ENCODE data around the gene FGGY. TPM values are rescaled to one million over a fixed set of nuclear protein-coding genes. Genes with fewer than 3 reads are reported as not detected.
A peak's percentile ranks its signal among the peaks of the same experiment; 100 is the strongest.

The FGGY gene
- total and polyA plus RNA-seq, 4 donors: 16.0 to 67.0 (median 43.4) TPM

- Histone ChIP-seq H3K27me3 (ENCODE audit: control insufficient read depth in 4 of 4, insufficient read depth in 4 of 4, low read length in 3 of 4) (no peaks in the 10 kb centered on the region), H3K9me3 (ENCODE audit: control insufficient read depth in 4 of 4, low read length in 3 of 4) (no peaks in the 10 kb centered on the region), H3K4me3 (ENCODE audit: low read depth in 1 of 3, low read length in 3 of 3) (no peak overlapping the region), H3K36me3 (ENCODE audit: control insufficient read depth in 4 of 4, insufficient read depth in 3 of 4, low read depth in 1 of 4, low read length in 3 of 4) (peaks cover 0 to 13% (median 5%) of the 10 kb centered on the region in 4 donors), H3K9ac (ENCODE audit: low read depth in 1 of 2, low read length in 2 of 2) (no peak overlapping the region), H3K4me1 (ENCODE audit: control insufficient read depth in 4 of 4, insufficient read depth in 4 of 4, low read length in 3 of 4) (peaks cover 0 to 16% (median 11%) of the 10 kb centered on the region in 4 donors), H3K27ac (ENCODE audit: low read depth in 1 of 2, low read length in 2 of 2) (peak overlapping the region in 1 of 2 donors; percentile 34)
- WGBS: 64% methylated on average over 5 of the region's 5 CpGs
- TF ChIP-seq HNF4A (conservative IDR thresholded peaks at IDR 0.05) (peak; percentile 20 to 48), TAF1 (conservative IDR thresholded peaks at IDR 0.05) (no peak)
- no peak for DNase-seq (ENCODE audit: low spot score)
These were observed 440.7 kb downstream of the FGGY start for GRCh38 chr1:59737638-59738037.

DNA sequence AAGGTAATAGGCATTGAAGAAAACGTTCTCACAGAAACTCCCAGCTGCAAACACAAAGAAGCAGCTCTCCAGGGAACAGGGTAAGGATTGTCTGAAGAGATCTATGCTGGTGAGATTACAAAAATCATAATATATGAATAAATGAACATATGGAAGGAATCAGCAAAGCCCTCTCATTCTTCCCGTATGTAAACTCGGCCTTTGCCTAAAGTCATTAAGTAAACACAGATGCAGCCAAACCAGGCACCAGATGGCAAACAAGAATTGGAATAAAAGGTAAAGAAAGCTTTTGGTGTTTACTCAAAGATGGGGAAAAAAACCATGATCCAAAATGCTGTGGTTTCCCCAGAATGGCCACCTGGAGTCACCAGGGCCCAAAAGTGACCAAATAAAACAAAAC, 441.3 kb downstream of the FGGY start:
- TF ChIP-seq, protein P1, sequence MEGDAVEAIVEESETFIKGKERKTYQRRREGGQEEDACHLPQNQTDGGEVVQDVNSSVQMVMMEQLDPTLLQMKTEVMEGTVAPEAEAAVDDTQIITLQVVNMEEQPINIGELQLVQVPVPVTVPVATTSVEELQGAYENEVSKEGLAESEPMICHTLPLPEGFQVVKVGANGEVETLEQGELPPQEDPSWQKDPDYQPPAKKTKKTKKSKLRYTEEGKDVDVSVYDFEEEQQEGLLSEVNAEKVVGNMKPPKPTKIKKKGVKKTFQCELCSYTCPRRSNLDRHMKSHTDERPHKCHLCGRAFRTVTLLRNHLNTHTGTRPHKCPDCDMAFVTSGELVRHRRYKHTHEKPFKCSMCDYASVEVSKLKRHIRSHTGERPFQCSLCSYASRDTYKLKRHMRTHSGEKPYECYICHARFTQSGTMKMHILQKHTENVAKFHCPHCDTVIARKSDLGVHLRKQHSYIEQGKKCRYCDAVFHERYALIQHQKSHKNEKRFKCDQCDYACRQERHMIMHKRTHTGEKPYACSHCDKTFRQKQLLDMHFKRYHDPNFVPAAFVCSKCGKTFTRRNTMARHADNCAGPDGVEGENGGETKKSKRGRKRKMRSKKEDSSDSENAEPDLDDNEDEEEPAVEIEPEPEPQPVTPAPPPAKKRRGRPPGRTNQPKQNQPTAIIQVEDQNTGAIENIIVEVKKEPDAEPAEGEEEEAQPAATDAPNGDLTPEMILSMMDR (IDR thresholded peaks at IDR 0.05; ENCODE audit: low read depth, low read length, missing input control): no peak
- TF ChIP-seq ATF3 (IDR thresholded peaks at IDR 0.05) (no peak), TAF1 (conservative IDR thresholded peaks at IDR 0.05) (no peak), SP1 (IDR thresholded peaks at IDR 0.05) (no peak), HNF4G (IDR thresholded peaks at IDR 0.05) (no peak), FOXA1 (IDR thresholded peaks at IDR 0.05) (peak; percentile 78), RAD21 (IDR thresholded peaks at IDR 0.05) (no peak), RXRA (IDR thresholded peaks at IDR 0.05) (peak in 1 of 2 donors; percentile 10), EGR1 (IDR thresholded peaks at IDR 0.05; ENCODE audit: low read depth in 2 of 2) (no peak), HNF4A (conservative IDR thresholded peaks at IDR 0.05) (peak in 1 of 2 donors; percentile 24), JUND (IDR thresholded peaks at IDR 0.05) (peak in 1 of 2 donors; percentile 24), FOXA2 (IDR thresholded peaks at IDR 0.05) (peak; percentile 89), GABPA (IDR thresholded peaks at IDR 0.05 in 1 of 2, conservative IDR thresholded peaks at IDR 0.05 in 1 of 2) (no peak)
- TF ChIP-seq, protein P2, sequence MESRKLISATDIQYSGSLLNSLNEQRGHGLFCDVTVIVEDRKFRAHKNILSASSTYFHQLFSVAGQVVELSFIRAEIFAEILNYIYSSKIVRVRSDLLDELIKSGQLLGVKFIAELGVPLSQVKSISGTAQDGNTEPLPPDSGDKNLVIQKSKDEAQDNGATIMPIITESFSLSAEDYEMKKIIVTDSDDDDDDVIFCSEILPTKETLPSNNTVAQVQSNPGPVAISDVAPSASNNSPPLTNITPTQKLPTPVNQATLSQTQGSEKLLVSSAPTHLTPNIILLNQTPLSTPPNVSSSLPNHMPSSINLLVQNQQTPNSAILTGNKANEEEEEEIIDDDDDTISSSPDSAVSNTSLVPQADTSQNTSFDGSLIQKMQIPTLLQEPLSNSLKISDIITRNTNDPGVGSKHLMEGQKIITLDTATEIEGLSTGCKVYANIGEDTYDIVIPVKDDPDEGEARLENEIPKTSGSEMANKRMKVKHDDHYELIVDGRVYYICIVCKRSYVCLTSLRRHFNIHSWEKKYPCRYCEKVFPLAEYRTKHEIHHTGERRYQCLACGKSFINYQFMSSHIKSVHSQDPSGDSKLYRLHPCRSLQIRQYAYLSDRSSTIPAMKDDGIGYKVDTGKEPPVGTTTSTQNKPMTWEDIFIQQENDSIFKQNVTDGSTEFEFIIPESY (IDR thresholded peaks at IDR 0.05): peak; percentile 19
- peaks cover 0 to 16% (median 11%) of the 10 kb centered on the region in 4 donors for H3K4me1 ChIP-seq (ENCODE audit: control insufficient read depth in 4 of 4, insufficient read depth in 4 of 4, low read length in 3 of 4)
- H3K27me3 ChIP-seq (ENCODE audit: control insufficient read depth in 4 of 4, insufficient read depth in 4 of 4, low read length in 3 of 4): no peaks in the 10 kb centered on the region
- H3K36me3 ChIP-seq (ENCODE audit: control insufficient read depth in 4 of 4, insufficient read depth in 3 of 4, low read depth in 1 of 4, low read length in 3 of 4): peaks cover 0 to 13% (median 5%) of the 10 kb centered on the region in 4 donors
- H3K4me3 ChIP-seq (ENCODE audit: low read depth in 1 of 3, low read length in 3 of 3): no peak overlapping the region
- no peak overlapping the region for H3K9ac ChIP-seq (ENCODE audit: low read depth in 1 of 2, low read length in 2 of 2)
- no peak for DNase-seq (ENCODE audit: low spot score)
- no peaks in the 10 kb centered on the region for H3K9me3 ChIP-seq (ENCODE audit: control insufficient read depth in 4 of 4, low read length in 3 of 4)
- 37% methylated on average over 3 of the region's 3 CpGs for WGBS
- H3K27ac ChIP-seq (ENCODE audit: low read depth in 1 of 2, low read length in 2 of 2): peak overlapping the region in 1 of 2 donors; percentile 34

DNA sequence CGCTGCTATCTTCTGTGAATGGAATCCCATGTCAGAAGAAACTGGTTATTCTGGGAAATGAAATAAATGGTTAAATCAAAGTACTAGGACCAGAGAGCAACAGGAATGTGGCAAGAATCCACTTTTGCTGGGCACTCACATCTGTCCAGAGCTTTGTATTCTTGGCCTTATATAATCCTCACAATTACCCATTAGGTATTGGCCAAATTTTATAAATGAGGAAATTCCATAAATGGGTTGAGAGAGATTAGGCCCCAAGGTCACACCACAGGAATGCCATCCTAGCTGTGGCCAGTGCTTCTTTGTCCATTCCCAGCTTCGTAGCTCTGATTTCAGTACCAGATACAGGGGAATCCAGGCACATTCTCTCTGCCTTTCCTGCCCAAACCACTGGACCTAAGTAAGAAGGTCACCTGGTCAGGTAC, 441.7 kb downstream of the FGGY start:
- H3K9me3 ChIP-seq (ENCODE audit: control insufficient read depth in 4 of 4, low read length in 3 of 4): no peaks in the 10 kb centered on the region
- 93% methylated on average over 2 of the region's 2 CpGs for WGBS

More for the DNA sequence above, 441.7 kb downstream of the FGGY start:
- Histone ChIP-seq H3K27ac (ENCODE audit: low read depth in 1 of 2, low read length in 2 of 2) (no peak overlapping the region), H3K27me3 (ENCODE audit: control insufficient read depth in 4 of 4, insufficient read depth in 4 of 4, low read length in 3 of 4) (no peaks in the 10 kb centered on the region), H3K9ac (ENCODE audit: low read depth in 1 of 2, low read length in 2 of 2) (no peak overlapping the region), H3K36me3 (ENCODE audit: control insufficient read depth in 4 of 4, insufficient read depth in 3 of 4, low read depth in 1 of 4, low read length in 3 of 4) (peaks cover 0 to 11% (median 5%) of the 10 kb centered on the region in 4 donors), H3K4me1 (ENCODE audit: control insufficient read depth in 4 of 4, insufficient read depth in 4 of 4, low read length in 3 of 4) (peaks cover 0 to 16% (median 11%) of the 10 kb centered on the region in 4 donors), H3K4me3 (ENCODE audit: low read depth in 1 of 3, low read length in 3 of 3) (no peak overlapping the region)
- DNase-seq (ENCODE audit: low spot score): no peak
- TF ChIP-seq, protein P2 (IDR thresholded peaks at IDR 0.05): no peak
- no peak for TF ChIP-seq EGR1 (IDR thresholded peaks at IDR 0.05; ENCODE audit: low read depth in 2 of 2)
- TF ChIP-seq, protein P3, sequence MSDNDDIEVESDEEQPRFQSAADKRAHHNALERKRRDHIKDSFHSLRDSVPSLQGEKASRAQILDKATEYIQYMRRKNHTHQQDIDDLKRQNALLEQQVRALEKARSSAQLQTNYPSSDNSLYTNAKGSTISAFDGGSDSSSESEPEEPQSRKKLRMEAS (IDR thresholded peaks at IDR 0.05): no peak
- no peak for TF ChIP-seq NR2F2 (IDR thresholded peaks at IDR 0.05)
- no peak for TF ChIP-seq RXRA (IDR thresholded peaks at IDR 0.05)
- no peak for TF ChIP-seq GABPA (IDR thresholded peaks at IDR 0.05 in 1 of 2, conservative IDR thresholded peaks at IDR 0.05 in 1 of 2)
- no peak for TF ChIP-seq YY1 (IDR thresholded peaks at IDR 0.05)
- no peak for TF ChIP-seq HNF4G (IDR thresholded peaks at IDR 0.05)
- TF ChIP-seq TAF1 (conservative IDR thresholded peaks at IDR 0.05): no peak
- no peak for TF ChIP-seq HNF4A (conservative IDR thresholded peaks at IDR 0.05)
- no peak for TF ChIP-seq FOXA2 (IDR thresholded peaks at IDR 0.05)
- no peak for TF ChIP-seq RAD21 (IDR thresholded peaks at IDR 0.05)

Data from liver (tissue), 9 donors.